ENCODE measurements around the gene GPR158.

GPR158 gene

GRCh38 chr10:25130906-25131305 lies 43.9 kb upstream of the GPR158 start:
- Histone ChIP-seq H3K27me3 (ENCODE audit: insufficient read depth, low read length, poor library complexity, severe bottlenecking) (no peaks in the 10 kb centered on the region), H2AFZ (ENCODE audit: low read length) (no peak overlapping the region), H3K9me2 (replicated peaks; ENCODE audit: low read depth, low read length) (no peaks in the 10 kb centered on the region), H3K36me3 (ENCODE audit: insufficient read depth, low read length) (no peaks in the 10 kb centered on the region), H3K9me3 (ENCODE audit: insufficient read depth, low read depth, low read length) (no peaks in the 10 kb centered on the region; the same call in 1 of the 2 replicates), H3K79me2 (ENCODE audit: insufficient read depth, low read length) (no peaks in the 10 kb centered on the region), H3K9ac (ENCODE audit: low read depth, low read length, poor library complexity, severe bottlenecking) (no peak overlapping the region), H3K4me1 (ENCODE audit: insufficient read depth, low read length, poor library complexity, severe bottlenecking) (no peaks in the 10 kb centered on the region), H3K4me2 (ENCODE audit: low read depth, low read length, poor library complexity, severe bottlenecking) (no peak overlapping the region), H4K20me1 (ENCODE audit: insufficient read depth, low read length, poor library complexity, severe bottlenecking) (no peaks in the 10 kb centered on the region), H3F3A (ENCODE audit: low read depth) (no peaks in the 10 kb centered on the region), H3K4me3 (ENCODE audit: low read length, poor library complexity, severe bottlenecking) (no peak overlapping the region)
- TF ChIP-seq, protein P1, sequence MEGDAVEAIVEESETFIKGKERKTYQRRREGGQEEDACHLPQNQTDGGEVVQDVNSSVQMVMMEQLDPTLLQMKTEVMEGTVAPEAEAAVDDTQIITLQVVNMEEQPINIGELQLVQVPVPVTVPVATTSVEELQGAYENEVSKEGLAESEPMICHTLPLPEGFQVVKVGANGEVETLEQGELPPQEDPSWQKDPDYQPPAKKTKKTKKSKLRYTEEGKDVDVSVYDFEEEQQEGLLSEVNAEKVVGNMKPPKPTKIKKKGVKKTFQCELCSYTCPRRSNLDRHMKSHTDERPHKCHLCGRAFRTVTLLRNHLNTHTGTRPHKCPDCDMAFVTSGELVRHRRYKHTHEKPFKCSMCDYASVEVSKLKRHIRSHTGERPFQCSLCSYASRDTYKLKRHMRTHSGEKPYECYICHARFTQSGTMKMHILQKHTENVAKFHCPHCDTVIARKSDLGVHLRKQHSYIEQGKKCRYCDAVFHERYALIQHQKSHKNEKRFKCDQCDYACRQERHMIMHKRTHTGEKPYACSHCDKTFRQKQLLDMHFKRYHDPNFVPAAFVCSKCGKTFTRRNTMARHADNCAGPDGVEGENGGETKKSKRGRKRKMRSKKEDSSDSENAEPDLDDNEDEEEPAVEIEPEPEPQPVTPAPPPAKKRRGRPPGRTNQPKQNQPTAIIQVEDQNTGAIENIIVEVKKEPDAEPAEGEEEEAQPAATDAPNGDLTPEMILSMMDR (conservative IDR thresholded peaks at IDR 0.05; ENCODE audit: low read length): no peak
- TF ChIP-seq EZH2phosphoT487 (IDR thresholded peaks at IDR 0.05; ENCODE audit: borderline replicate concordance): no peak

DNA sequence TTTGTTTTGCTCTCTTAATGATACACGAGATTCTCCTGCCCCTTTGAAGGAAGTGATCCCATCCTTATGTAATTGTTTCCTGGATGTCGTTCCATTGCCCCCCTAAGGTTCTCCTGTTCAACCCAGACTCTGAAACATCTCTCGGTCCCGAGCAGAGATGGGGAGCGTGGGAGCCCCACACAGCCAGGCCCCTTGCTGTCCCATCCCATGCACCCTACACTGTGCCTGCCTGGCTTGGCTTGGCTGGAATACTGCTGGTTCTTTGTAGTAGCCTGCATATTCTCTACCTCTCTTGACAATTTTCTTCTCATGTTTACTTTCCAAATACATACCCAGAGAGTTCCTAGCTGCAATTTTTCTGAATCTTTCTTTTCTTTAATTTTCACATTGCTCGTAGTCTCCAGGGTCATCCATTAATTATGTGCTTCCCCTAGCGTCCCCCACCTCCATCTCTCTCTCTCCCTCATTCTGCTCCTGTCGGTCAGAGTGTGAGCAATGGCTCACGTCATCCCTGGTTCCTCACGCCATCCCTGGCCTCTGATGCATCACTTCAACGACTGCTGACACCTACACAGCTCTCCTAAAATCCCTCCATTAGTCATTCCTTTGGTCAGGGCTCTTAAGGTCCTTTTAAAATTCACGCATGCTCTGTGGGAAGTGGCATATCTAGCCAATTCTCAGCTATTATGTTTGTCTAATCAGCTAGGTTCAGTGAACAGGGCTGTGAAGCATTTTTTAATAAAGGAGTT lies 32.5 kb upstream of the GPR158 start:
- H3K9ac ChIP-seq (ENCODE audit: low read depth, low read length, poor library complexity, severe bottlenecking): no peak overlapping the region

GRCh38 chr10:25157650-25158049 lies 17.2 kb upstream of the GPR158 start:
- Histone ChIP-seq H3K9me2 (replicated peaks; ENCODE audit: low read depth, low read length) (no peaks in the 10 kb centered on the region), H4K20me1 (ENCODE audit: insufficient read depth, low read length, poor library complexity, severe bottlenecking) (no peaks in the 10 kb centered on the region)
- TF ChIP-seq EZH2phosphoT487 (IDR thresholded peaks at IDR 0.05; ENCODE audit: borderline replicate concordance): no peak
- TF ChIP-seq, protein P1 (conservative IDR thresholded peaks at IDR 0.05; ENCODE audit: low read length): no peak

More for the DNA sequence above, 32.5 kb upstream of the GPR158 start:
- Histone ChIP-seq H3K4me1 (ENCODE audit: insufficient read depth, low read length, poor library complexity, severe bottlenecking) (no peaks in the 10 kb centered on the region), H3F3A (ENCODE audit: low read depth) (no peaks in the 10 kb centered on the region), H2AFZ (ENCODE audit: low read length) (no peak overlapping the region), H3K4me2 (ENCODE audit: low read depth, low read length, poor library complexity, severe bottlenecking) (no peak overlapping the region), H4K20me1 (ENCODE audit: insufficient read depth, low read length, poor library complexity, severe bottlenecking) (no peaks in the 10 kb centered on the region), H3K9me2 (replicated peaks; ENCODE audit: low read depth, low read length) (no peaks in the 10 kb centered on the region), H3K79me2 (ENCODE audit: insufficient read depth, low read length) (no peaks in the 10 kb centered on the region), H3K27me3 (ENCODE audit: insufficient read depth, low read length, poor library complexity, severe bottlenecking) (no peaks in the 10 kb centered on the region), H3K36me3 (ENCODE audit: insufficient read depth, low read length) (no peaks in the 10 kb centered on the region), H3K9me3 (ENCODE audit: insufficient read depth, low read depth, low read length) (no peaks in the 10 kb centered on the region), H3K4me3 (ENCODE audit: low read length, poor library complexity, severe bottlenecking) (no peak overlapping the region)
- TF ChIP-seq, protein P1 (conservative IDR thresholded peaks at IDR 0.05; ENCODE audit: low read length): no peak
- TF ChIP-seq EZH2phosphoT487 (IDR thresholded peaks at IDR 0.05; ENCODE audit: borderline replicate concordance): no peak

More at GRCh38 chr10:25157650-25158049, 17.2 kb upstream of the GPR158 start:
- Histone ChIP-seq H3K9ac (ENCODE audit: low read depth, low read length, poor library complexity, severe bottlenecking) (no peak overlapping the region), H2AFZ (ENCODE audit: low read length) (no peak overlapping the region), H3K4me3 (ENCODE audit: low read length, poor library complexity, severe bottlenecking) (no peak overlapping the region), H3F3A (ENCODE audit: low read depth) (no peaks in the 10 kb centered on the region), H3K9me3 (ENCODE audit: insufficient read depth, low read depth, low read length) (no peaks in the 10 kb centered on the region; the same call in 1 of the 2 replicates), H3K79me2 (ENCODE audit: insufficient read depth, low read length) (no peaks in the 10 kb centered on the region), H3K4me1 (ENCODE audit: insufficient read depth, low read length, poor library complexity, severe bottlenecking) (no peaks in the 10 kb centered on the region), H3K27me3 (ENCODE audit: insufficient read depth, low read length, poor library complexity, severe bottlenecking) (no peaks in the 10 kb centered on the region), H3K4me2 (ENCODE audit: low read depth, low read length, poor library complexity, severe bottlenecking) (no peak overlapping the region), H3K36me3 (ENCODE audit: insufficient read depth, low read length) (no peaks in the 10 kb centered on the region)
